NCI-H460 (cell line): Measurements from ENCODE around the gene KRT81. TPM values are rescaled to one million over a fixed set of nuclear protein-coding genes. Genes with fewer than 3 reads are reported as not detected.
"Not testable (repeated sequence)": the region's sequence is repeated elsewhere in the genome, so short reads cannot be mapped to it uniquely, and the experiment has no call there.

Source experiments
- DNase-seq: peaks from one replicate; pipeline ENCODE4 v3.0.0-alpha.2; 2016; ENCODE audit warnings: low read depth; ENCODE audit errors: extremely low read depth
- total RNA-seq: library from RNA; depleted of rRNA; stranded (reverse); fragments of >200 nt; shearing (Covaris generic); gene quantifications from 2 replicates; pipeline ENCODE4 v1.2.3, GENCODE V29; 2014; rRNA removed

Gene KRT81
- total RNA-seq, 1 experiment from 2014 or later, result 54.3 TPM

GRCh38 chr12:52245259-52245961, 45.9 kb downstream of the KRT81 start:
- no peak for DNase-seq

- no peak for DNase-seq
Observed at GRCh38 chr12:52244615-52244994, 46.7 kb downstream of the KRT81 start.

GRCh38 chr12:52243856-52244614, 47.3 kb downstream of the KRT81 start:
- DNase-seq, result peak; percentile 85

GRCh38 chr12:52243259-52243855, 48.0 kb downstream of the KRT81 start:
- DNase-seq, result peak; percentile 26

- DNase-seq, result no peak
Observed at GRCh38 chr12:52242442-52243258, 48.7 kb downstream of the KRT81 start.

- no peak for DNase-seq
Observed at GRCh38 chr12:52241205-52241842, 50.0 kb downstream of the KRT81 start.

GRCh38 chr12:52240247-52240646, 51.1 kb downstream of the KRT81 start:
- DNase-seq, result not testable (repeated sequence)

GRCh38 chr12:52239767-52240166, 51.6 kb downstream of the KRT81 start:
- DNase-seq, result no peak

GRCh38 chr12:52238916-52239646, 52.3 kb downstream of the KRT81 start:
- no peak for DNase-seq

- no peak for DNase-seq
Observed at GRCh38 chr12:52238207-52238840, 53.0 kb downstream of the KRT81 start.

GRCh38 chr12:52236386-52237050, 54.8 kb downstream of the KRT81 start:
- no peak for DNase-seq

Other genes with a start within 250 kb of the KRT81 start
- gene NR4A1, start 240.1 kb downstream of the KRT81 start, total RNA-seq, result 92.3 and 94.6 TPM in 2 replicates
- 92.1 and 96.9 TPM in 2 replicates for gene ATG101, start 221.6 kb downstream of the KRT81 start, total RNA-seq
- gene SMIM41, start 211.8 kb downstream of the KRT81 start, total RNA-seq, result 0.12 TPM in 1 of 2 replicates, not detected in the other
- gene KRT80, start 99.5 kb downstream of the KRT81 start, total RNA-seq, result 36.0 and 41.3 TPM in 2 replicates
- 23.1 and 25.5 TPM in 2 replicates for gene KRT7, start 58.3 kb downstream of the KRT81 start, total RNA-seq
- gene KRT86, start 16.9 kb downstream of the KRT81 start, total RNA-seq, result 0.78 and 0.92 TPM in 2 replicates
- gene KRT83, start 29.9 kb upstream of the KRT81 start, total RNA-seq, result 1.4 and 1.7 TPM in 2 replicates
- not detected in 2 replicates for gene KRT85, start 75.9 kb upstream of the KRT81 start, total RNA-seq
- not detected in 2 replicates for gene KRT84, start 94.1 kb upstream of the KRT81 start, total RNA-seq
- not detected in 2 replicates for gene KRT82, start 114.8 kb upstream of the KRT81 start, total RNA-seq
- not detected in 2 replicates for gene KRT75, start 142.8 kb upstream of the KRT81 start, total RNA-seq
- not detected in 2 replicates for gene KRT6B, start 160.6 kb upstream of the KRT81 start, total RNA-seq
- gene KRT6C, start 182.3 kb upstream of the KRT81 start, total RNA-seq, result not detected in 2 replicates
- not detected in 2 replicates for gene KRT6A, start 201.7 kb upstream of the KRT81 start, total RNA-seq
- gene KRT5, start 228.9 kb upstream of the KRT81 start, total RNA-seq, result not detected in 2 replicates